Measurements from ENCODE around the gene LEAP2. TPM values are rescaled to one million over a fixed set of nuclear protein-coding genes. Genes with fewer than 3 reads are reported as not detected.

The LEAP2 gene
- polyA plus RNA-seq, 2 donors: 0.73 to 2.2 TPM

DNA sequence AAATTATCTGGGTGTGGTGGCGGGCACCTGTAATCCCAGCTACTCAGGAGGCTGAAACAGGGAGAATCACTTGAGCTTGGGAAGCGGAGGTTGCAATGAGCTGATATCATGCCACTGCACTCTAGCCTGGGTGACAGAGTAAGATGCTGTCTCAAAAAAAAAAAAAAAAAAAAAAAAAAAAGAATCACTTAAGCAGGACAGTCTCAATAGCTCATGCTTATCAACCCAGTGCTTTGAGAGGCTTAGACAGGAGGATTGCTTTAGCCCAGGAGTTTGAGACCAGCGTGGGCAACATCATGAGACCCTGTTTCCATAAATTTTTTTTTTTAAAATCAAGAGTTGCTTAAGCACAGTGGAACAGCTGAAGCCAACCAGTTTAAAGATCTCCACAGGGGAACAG, 42.6 kb downstream of the LEAP2 start:
- 89 to 96% methylated on average over 3 of the region's 3 CpGs for WGBS, 2 donors
- H3K36me3 ChIP-seq (ENCODE audit: control insufficient read depth in 2 of 2, insufficient read depth in 2 of 2, low read length in 1 of 2): peaks cover 0 to 9% of the 10 kb centered on the region in 2 donors
- no peak overlapping the region for H3K4me3 ChIP-seq (ENCODE audit: low read depth in 1 of 2, low read length in 2 of 2)
- H3K9me3 ChIP-seq (ENCODE audit: control insufficient read depth in 2 of 2, insufficient read depth in 1 of 2, low read depth in 1 of 2, low read length in 1 of 2): no peaks in the 10 kb centered on the region
- no peaks in the 10 kb centered on the region for H3K4me1 ChIP-seq (ENCODE audit: control insufficient read depth in 2 of 2, insufficient read depth in 2 of 2, low read length in 1 of 2)
- H3K27me3 ChIP-seq (ENCODE audit: control insufficient read depth in 1 of 2, insufficient read depth in 2 of 2, low read length in 2 of 2): no peaks in the 10 kb centered on the region
- peak overlapping the region in 1 of 2 donors; percentile 3 for H3K27ac ChIP-seq (ENCODE audit: low read depth in 2 of 2, low read length in 1 of 2)

Other genes starting within 250 kb of the LEAP2 start
- not detected for gene IL13, start 215.5 kb upstream of the LEAP2 start, polyA plus RNA-seq
- not detected for gene IL4, start 199.7 kb upstream of the LEAP2 start, polyA plus RNA-seq
- 1 to 10 TPM; 2.0 to 2.4 TPM for gene KIF3A, start 136.1 kb upstream of the LEAP2 start, polyA plus RNA-seq
- gene CCNI2, start 126.2 kb upstream of the LEAP2 start, polyA plus RNA-seq: under 1 TPM; 0.04 to 0.05 TPM
- 10 to 100 TPM; 22.1 to 23.3 TPM for gene SEPTIN8, start 96.4 kb upstream of the LEAP2 start, polyA plus RNA-seq
- gene SOWAHA, start 60.4 kb upstream of the LEAP2 start, polyA plus RNA-seq: under 1 TPM; 0.07 to 0.18 TPM
- 1 to 10 TPM; 3.3 to 5.6 TPM for gene SHROOM1, start 43.0 kb upstream of the LEAP2 start, polyA plus RNA-seq
- under 1 TPM; 0.16 to 0.55 TPM for gene GDF9, start 7.2 kb upstream of the LEAP2 start, polyA plus RNA-seq
- 100 to 1,000 TPM; 351 to 424 TPM for gene UQCRQ, start 7.0 kb upstream of the LEAP2 start, polyA plus RNA-seq
- gene AFF4, start 90.0 kb downstream of the LEAP2 start, polyA plus RNA-seq: 10 to 100 TPM; 10.4 to 12.6 TPM
- 10 to 100 TPM; 22.0 to 23.4 TPM for gene ZCCHC10, start 152.9 kb downstream of the LEAP2 start, polyA plus RNA-seq
- 100 to 1,000 TPM in 1 of 2 donors, 10 to 100 TPM in 1; 60.6 to 103 TPM for gene HSPA4, start 178.3 kb downstream of the LEAP2 start, polyA plus RNA-seq